Panc1 (cell line): ENCODE measurements around the gene FBXL15.

ENCODE experiments used
- CTCF ChIP-seq: fragments of 450-650 bp; IDR thresholded peaks from 2 replicates; pipeline ENCODE4 v1.5.1; 2017; ENCODE audit warnings: mild to moderate bottlenecking
- POLR2AphosphoS5 ChIP-seq: IDR thresholded peaks from 2 replicates; pipeline ENCODE4 v1.6.1; 2012; ENCODE audit warnings: mild to moderate bottlenecking, low read depth, low read length, moderate library complexity
- SIN3A ChIP-seq: IDR thresholded peaks from 2 replicates; pipeline ENCODE4 v1.6.1; 2012; ENCODE audit warnings: low read depth, mild to moderate bottlenecking, low read length, moderate library complexity, borderline replicate concordance; ENCODE audit not compliant: insufficient read depth
- TCF7L2 ChIP-seq: IDR thresholded peaks from 2 replicates; pipeline ENCODE4 v1.6.1; 2011; ENCODE audit warnings: mild to moderate bottlenecking, low read depth, low read length, inconsistent platforms
- TF ChIP-seq, protein P1 (sequence below), 2 experiments: IDR thresholded peaks; 2 replicates each; pipeline ENCODE4 v1.6.1; 2011 to 2012; ENCODE audit warnings: low read depth in 2 of 2, control low read depth in 1 of 2, low read length in 1 of 2, mild to moderate bottlenecking in 1 of 2, moderate library complexity in 1 of 2; ENCODE audit not compliant: insufficient read depth in 1 of 2

DNA sequence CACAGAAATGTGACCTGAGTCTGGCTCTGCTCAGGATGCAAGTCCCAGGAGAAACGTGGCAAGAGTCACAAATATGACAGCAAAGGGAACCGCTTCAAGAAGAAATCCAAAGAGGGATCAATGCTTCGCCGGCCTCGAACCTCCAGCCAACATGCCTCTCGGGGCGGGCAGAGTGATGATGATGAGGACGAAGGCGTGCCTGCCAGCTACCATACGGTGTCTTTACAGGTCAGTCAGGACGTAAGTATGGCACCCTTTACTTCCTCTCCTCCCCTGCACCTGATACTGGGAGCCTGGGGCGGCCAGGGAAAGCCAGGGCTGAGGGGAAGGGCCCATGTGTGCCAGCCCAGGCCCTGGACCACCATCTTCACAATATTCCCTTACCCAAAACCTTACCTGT is 43.7 kb upstream of the FBXL15 start:
- TF ChIP-seq POLR2AphosphoS5 (no peak), CTCF (no peak), SIN3A (no peak), TCF7L2 (no peak)
- TF ChIP-seq, protein P1, sequence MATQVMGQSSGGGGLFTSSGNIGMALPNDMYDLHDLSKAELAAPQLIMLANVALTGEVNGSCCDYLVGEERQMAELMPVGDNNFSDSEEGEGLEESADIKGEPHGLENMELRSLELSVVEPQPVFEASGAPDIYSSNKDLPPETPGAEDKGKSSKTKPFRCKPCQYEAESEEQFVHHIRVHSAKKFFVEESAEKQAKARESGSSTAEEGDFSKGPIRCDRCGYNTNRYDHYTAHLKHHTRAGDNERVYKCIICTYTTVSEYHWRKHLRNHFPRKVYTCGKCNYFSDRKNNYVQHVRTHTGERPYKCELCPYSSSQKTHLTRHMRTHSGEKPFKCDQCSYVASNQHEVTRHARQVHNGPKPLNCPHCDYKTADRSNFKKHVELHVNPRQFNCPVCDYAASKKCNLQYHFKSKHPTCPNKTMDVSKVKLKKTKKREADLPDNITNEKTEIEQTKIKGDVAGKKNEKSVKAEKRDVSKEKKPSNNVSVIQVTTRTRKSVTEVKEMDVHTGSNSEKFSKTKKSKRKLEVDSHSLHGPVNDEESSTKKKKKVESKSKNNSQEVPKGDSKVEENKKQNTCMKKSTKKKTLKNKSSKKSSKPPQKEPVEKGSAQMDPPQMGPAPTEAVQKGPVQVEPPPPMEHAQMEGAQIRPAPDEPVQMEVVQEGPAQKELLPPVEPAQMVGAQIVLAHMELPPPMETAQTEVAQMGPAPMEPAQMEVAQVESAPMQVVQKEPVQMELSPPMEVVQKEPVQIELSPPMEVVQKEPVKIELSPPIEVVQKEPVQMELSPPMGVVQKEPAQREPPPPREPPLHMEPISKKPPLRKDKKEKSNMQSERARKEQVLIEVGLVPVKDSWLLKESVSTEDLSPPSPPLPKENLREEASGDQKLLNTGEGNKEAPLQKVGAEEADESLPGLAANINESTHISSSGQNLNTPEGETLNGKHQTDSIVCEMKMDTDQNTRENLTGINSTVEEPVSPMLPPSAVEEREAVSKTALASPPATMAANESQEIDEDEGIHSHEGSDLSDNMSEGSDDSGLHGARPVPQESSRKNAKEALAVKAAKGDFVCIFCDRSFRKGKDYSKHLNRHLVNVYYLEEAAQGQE (IDR thresholded peaks at IDR 0.05; ENCODE audit: insufficient read depth in 1 of 2, low read depth in 2 of 2, low read length in 1 of 2) = no peak
